GM12874 (cell line): ENCODE measurements around the gene LMAN1L.

ENCODE experiments used
- TF ChIP-seq, protein P1 (sequence below): IDR thresholded peaks from 2 replicates; pipeline ENCODE4 v1.5.1; 2011; ENCODE audit warnings: low read depth, mild to moderate bottlenecking, control low read depth, low read length, moderate library complexity; ENCODE audit not compliant: insufficient read depth

The LMAN1L gene

DNA sequence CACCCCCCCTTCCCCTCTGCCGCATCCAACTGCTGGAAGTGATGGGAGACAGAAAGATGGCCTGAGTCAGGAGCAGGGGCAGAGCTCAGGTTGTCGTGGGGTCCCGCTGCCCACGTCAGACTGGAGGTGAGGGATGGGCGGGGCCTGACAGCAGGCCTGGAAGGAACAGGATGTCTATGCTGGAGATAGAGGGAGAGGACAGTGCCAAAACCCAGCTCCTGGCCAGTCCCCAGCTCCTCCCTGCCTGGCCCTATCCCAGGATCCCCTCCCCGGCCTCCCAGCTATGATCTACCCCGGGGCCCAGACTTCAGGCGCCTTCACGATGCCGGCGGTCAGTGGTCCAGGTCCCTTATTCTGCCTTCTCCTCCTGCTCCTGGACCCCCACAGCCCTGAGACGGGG lies at the start of gene LMAN1L:
Gene LMAN1L, plus strand, starts transcription at position 303 of the 400 bp plus-strand sequence. Its CDS starts 20 bp downstream, at position 323.
- TF ChIP-seq, protein P1, sequence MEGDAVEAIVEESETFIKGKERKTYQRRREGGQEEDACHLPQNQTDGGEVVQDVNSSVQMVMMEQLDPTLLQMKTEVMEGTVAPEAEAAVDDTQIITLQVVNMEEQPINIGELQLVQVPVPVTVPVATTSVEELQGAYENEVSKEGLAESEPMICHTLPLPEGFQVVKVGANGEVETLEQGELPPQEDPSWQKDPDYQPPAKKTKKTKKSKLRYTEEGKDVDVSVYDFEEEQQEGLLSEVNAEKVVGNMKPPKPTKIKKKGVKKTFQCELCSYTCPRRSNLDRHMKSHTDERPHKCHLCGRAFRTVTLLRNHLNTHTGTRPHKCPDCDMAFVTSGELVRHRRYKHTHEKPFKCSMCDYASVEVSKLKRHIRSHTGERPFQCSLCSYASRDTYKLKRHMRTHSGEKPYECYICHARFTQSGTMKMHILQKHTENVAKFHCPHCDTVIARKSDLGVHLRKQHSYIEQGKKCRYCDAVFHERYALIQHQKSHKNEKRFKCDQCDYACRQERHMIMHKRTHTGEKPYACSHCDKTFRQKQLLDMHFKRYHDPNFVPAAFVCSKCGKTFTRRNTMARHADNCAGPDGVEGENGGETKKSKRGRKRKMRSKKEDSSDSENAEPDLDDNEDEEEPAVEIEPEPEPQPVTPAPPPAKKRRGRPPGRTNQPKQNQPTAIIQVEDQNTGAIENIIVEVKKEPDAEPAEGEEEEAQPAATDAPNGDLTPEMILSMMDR: no peak

DNA sequence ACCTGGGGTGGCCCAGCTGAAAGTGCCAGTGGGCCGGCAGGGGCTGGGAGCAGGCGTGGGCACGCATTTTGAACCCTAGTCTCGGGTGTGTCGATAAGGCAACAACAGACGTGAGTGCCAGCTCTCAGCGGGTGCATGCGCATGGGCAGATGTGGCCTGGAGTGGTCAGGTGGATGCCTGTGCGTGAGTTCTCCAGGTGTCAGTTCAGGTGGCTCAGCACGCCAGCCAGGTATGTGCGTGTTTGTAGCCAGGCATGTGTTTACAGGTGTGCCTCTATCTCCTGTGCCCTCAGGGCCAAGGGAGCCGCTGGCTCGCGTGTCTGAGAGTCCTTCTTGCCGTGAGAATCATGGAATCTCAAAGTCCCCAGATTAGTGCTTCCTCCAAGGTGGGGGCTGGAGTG lies 49.2 kb upstream of the LMAN1L start:
- TF ChIP-seq, protein P1: no peak

DNA sequence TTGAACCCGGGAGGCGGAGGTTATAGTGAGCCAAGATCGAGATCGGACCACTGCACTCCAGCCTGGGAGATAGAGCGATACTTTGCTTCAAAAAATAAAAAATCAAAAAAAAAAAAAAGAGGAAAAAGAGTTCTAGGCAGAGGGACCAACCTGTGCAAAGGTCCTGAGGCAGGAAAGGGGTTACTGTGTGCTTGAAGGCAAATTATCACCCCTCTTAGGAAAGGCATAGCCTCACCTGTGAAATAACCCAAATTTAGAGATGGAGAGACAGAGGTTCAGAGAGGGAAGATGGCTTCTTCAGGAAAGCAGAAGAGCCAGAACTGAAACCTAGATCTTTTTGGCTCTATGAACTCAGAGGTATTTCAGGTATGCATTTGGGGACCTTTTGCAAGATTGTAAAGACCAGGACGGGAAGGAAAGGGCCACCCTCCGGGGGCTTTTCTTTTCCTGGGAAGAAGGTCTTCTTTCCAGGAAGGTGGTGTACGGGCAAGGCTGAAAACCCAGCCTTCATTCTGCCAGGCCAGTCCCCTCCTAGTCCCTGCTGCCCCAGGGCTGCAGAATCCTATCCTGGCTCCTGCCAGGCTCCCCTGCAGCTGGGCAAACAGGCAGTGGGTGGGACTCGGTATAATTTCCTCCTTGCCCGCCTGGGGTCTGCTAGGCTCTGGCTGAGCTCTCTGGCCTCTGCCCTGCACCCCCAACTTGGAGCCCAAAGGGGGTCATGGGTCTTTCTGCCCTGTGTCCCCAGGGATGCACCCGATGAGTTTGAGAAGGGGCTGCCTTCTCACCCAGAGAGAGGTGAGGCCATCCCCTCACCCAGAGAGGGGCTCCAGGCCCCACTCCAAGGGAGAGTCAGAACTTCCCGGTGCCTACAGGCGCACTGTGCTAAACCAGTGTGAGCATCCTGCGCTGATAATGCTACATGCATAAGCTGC lies 45.2 kb upstream of the LMAN1L start:
- TF ChIP-seq, protein P1: no peak

DNA sequence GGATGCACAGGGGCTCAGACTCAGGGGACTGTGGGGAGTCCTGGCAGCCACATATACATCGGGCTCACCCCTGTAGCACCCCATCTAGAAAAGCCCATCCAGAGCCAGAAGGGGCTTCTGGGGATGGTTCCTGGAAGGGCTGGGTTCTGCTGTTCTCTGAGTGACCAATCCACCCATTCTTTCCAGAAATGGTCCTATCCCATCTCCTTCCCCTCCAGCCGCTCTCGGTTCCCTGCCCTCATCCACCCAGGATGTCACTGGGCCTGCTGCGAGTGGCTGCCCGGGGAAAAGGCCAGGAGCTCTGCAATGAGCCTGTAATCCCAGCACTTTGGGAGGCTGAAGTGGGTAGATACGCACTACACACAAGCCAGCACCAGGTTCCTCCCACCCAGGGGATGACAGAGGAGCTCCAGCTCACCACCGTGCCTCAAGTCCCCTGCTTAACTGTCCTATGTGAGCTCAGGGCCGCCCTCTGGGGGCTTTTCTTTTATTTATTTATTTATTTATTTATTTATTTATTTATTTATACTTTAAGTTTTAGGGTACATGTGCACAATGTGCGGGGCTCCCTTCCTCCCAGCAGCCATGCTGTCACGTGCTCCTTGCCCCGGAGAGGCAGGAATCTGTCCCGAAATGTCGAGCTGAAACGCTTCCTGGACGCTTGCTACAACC lies 44.4 kb upstream of the LMAN1L start:
- TF ChIP-seq, protein P1: no peak

DNA sequence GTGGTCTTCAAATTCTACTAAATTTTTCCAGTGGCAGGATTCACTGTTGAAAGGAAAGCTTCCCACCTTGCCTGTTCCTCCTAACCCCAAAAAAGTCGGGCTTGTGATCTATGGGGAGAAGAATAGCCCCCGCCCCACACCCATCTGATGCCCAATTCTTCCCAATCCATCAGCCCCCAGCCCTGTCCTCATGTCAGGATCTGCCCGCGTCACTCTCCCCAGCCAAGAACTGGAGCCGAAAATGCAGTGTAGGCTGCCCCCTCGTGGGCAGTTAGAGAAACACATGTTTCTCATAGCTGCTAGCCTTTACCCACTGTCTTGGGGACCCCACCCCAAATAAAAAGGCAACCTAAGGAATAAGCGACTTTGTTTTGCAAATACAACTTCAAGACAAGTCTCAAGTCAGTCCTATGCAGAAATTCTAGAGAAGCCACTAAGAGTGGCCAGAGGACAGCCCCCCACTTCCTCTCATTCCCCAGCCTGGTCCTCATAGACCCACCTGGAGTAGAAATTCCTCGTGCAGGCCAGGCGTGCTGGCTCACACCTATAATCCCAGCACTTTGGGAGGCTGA lies 43.8 kb upstream of the LMAN1L start:
- TF ChIP-seq, protein P1: peak; percentile 80

DNA sequence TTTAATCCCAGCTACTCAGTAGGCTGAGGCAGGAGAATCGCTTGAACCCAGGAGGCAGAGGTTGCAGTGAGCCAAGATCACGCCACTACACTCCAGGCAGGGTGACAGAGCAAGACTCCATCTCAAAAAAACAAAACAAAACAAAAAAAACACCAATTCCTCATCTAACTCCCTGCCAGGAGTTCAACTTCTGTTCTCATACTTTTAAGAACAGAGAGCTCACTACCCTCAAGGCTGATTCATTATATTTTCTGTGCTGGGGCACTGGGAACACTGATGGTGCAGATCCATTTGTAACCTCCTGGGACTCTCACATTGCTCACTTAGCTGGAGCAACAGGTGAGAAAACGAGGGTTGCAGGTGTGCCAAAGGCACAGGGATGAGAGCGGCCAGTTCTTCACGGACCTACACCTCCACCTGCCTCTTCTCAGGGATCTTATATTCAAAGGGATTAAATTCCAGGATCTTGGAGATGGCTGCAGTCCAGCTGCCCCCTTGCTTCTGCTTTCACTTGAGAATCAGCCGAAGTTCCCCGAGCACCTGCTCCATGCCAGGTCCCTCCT lies 43.1 kb upstream of the LMAN1L start:
- TF ChIP-seq, protein P1: no peak
